Non-pigmented ciliary epithelial cell (primary cell): ENCODE results near the gene ABCC10.
"Not testable (repeated sequence)": the region's sequence is repeated elsewhere in the genome, so short reads cannot be mapped to it uniquely, and the experiment has no call there.

ENCODE experiments used
- DNase-seq: peaks from one replicate; pipeline ENCODE4 v3.0.0-alpha.2; 2010; ENCODE audit warnings: low read depth

ABCC10 gene

GRCh38 chr6:43496370-43497128 is 69.2 kb downstream of the ABCC10 start:
- DNase-seq, result no peak

- no peak for DNase-seq
These were observed 69.7 kb downstream of the ABCC10 start for GRCh38 chr6:43497129-43497396.

- no peak for DNase-seq
These were observed 70.3 kb downstream of the ABCC10 start for GRCh38 chr6:43497689-43498088.

GRCh38 chr6:43498291-43498690 is 71.0 kb downstream of the ABCC10 start:
- not testable (repeated sequence) for DNase-seq

GRCh38 chr6:43499028-43499815 is 71.9 kb downstream of the ABCC10 start:
- DNase-seq, result no peak
